Measurements from ENCODE around the gene CACNA1D.

DNA sequence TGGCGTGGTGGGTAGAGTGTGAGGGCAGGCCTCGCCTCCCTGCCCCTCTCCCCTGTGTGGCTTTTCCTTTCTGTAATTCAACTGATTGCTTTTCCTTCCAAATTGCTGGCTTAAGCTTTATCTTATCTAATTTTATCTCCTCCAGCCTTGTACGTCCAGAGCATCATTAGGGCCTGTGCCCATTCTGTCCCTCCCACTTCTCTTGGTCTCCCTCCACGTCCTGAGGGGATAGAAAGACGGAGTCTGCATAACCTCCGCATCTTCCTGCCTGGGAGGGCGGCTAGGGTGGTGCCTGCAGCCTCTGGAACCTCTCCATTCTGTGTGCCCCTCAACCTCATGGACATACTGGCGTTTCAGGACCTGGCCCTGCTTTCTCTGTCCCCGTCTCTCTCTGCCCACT, 39.8 kb downstream of the CACNA1D start:
- no peak for TF ChIP-seq CTCF (conservative IDR thresholded peaks at IDR 0.05 in 1 of 2, IDR thresholded peaks at IDR 0.05 in 1 of 2; ENCODE audit: low read depth in 1 of 2, low read length in 2 of 2)
- no peak for TF ChIP-seq EZH2 (IDR thresholded peaks at IDR 0.05; ENCODE audit: low read length, missing control alignments)
